ENCODE measurements around the gene ALDH3A2.

DNA sequence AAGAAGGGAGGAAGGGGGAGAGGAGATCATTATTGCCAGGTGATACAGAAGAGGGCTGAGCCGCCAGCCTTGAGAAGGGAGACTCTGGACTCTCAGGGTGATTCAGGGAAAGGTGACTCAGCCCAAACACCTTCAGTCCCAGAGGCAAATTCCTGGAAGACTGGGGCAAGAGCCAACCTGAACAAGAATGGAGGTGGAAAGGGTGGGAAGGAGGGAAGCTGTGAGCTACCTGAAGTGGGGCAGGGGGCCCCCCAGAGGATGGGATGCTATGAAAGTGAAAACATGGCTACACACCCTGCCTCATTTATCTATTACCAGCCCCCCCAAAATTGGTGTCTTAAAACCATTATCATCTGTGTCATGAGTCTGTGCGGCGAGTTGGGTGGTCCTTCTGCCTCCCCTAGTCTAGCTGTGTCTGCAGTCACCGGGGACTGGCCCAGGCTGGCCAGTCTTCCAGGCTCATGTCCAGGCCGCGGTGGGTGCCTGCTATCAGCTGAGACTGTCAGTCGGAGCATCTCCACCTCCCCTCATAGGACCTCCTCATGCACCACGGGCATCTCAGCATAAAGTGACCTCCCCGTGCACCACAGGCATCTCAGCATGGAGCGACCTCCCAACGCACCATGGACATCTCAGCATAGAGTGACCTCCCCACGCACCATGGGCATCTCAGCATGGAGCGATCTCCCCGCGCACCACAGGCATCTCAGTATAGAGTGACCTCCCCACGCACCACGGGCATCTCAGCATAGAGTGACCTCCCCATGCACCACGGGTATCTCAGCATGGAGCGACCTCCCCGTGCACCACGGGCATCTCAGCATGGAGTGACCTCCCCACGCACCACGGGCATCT lies 71.0 kb downstream of the ALDH3A2 start:
- TF ChIP-seq, protein P1, sequence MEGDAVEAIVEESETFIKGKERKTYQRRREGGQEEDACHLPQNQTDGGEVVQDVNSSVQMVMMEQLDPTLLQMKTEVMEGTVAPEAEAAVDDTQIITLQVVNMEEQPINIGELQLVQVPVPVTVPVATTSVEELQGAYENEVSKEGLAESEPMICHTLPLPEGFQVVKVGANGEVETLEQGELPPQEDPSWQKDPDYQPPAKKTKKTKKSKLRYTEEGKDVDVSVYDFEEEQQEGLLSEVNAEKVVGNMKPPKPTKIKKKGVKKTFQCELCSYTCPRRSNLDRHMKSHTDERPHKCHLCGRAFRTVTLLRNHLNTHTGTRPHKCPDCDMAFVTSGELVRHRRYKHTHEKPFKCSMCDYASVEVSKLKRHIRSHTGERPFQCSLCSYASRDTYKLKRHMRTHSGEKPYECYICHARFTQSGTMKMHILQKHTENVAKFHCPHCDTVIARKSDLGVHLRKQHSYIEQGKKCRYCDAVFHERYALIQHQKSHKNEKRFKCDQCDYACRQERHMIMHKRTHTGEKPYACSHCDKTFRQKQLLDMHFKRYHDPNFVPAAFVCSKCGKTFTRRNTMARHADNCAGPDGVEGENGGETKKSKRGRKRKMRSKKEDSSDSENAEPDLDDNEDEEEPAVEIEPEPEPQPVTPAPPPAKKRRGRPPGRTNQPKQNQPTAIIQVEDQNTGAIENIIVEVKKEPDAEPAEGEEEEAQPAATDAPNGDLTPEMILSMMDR (IDR thresholded peaks at IDR 0.05): no peak
- TF ChIP-seq POLR2AphosphoS5 (IDR thresholded peaks at IDR 0.05; ENCODE audit: low read depth, low read length) (no peak), TCF7L2 (IDR thresholded peaks at IDR 0.05; ENCODE audit: low read depth, low read length) (no peak)
- TF ChIP-seq, protein P2, sequence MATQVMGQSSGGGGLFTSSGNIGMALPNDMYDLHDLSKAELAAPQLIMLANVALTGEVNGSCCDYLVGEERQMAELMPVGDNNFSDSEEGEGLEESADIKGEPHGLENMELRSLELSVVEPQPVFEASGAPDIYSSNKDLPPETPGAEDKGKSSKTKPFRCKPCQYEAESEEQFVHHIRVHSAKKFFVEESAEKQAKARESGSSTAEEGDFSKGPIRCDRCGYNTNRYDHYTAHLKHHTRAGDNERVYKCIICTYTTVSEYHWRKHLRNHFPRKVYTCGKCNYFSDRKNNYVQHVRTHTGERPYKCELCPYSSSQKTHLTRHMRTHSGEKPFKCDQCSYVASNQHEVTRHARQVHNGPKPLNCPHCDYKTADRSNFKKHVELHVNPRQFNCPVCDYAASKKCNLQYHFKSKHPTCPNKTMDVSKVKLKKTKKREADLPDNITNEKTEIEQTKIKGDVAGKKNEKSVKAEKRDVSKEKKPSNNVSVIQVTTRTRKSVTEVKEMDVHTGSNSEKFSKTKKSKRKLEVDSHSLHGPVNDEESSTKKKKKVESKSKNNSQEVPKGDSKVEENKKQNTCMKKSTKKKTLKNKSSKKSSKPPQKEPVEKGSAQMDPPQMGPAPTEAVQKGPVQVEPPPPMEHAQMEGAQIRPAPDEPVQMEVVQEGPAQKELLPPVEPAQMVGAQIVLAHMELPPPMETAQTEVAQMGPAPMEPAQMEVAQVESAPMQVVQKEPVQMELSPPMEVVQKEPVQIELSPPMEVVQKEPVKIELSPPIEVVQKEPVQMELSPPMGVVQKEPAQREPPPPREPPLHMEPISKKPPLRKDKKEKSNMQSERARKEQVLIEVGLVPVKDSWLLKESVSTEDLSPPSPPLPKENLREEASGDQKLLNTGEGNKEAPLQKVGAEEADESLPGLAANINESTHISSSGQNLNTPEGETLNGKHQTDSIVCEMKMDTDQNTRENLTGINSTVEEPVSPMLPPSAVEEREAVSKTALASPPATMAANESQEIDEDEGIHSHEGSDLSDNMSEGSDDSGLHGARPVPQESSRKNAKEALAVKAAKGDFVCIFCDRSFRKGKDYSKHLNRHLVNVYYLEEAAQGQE (IDR thresholded peaks at IDR 0.05; ENCODE audit: insufficient read depth in 1 of 2, low read depth in 2 of 2, low read length in 1 of 2): no peak
